ENCODE data around the gene PYCR2.

- TF ChIP-seq POLR2A (IDR thresholded peaks at IDR 0.05; ENCODE audit: low read length) (no peak), GATA1 (IDR thresholded peaks at IDR 0.05; ENCODE audit: low read depth, low read length) (no peak)
Measured at GRCh38 chr1:225973158-225973557, 49.1 kb upstream of the PYCR2 start.

Data from erythroblast (primary cell).